Esophagus (tissue), 2 donors: Measurements from ENCODE around the gene TPST2. TPM values are rescaled to one million over a fixed set of nuclear protein-coding genes. Genes with fewer than 3 reads are reported as not detected.

Experiments
- H3K27ac ChIP-seq, 2 donors: one replicate each; pipeline ENCODE4 v1.5.1; 2013; ENCODE audit warnings: low read depth in 2 of 2, mild to moderate bottlenecking in 2 of 2, inconsistent platforms in 1 of 2, low read length in 1 of 2, moderate library complexity in 1 of 2
- H3K27me3 ChIP-seq, 2 donors: one replicate each; pipeline ENCODE4 v1.6.1; 2013; ENCODE audit warnings: low read length in 2 of 2, control low read depth in 1 of 2, mild to moderate bottlenecking in 1 of 2; ENCODE audit not compliant: insufficient read depth in 2 of 2, control insufficient read depth in 1 of 2
- H3K36me3 ChIP-seq, 2 donors: one replicate each; pipeline ENCODE4 v1.6.1; 2013; ENCODE audit warnings: low read length in 1 of 2; ENCODE audit not compliant: control insufficient read depth in 2 of 2, insufficient read depth in 2 of 2
- H3K4me1 ChIP-seq, 2 donors: one replicate each; pipeline ENCODE4 v1.6.1; 2013; ENCODE audit warnings: low read length in 1 of 2; ENCODE audit not compliant: control insufficient read depth in 2 of 2, insufficient read depth in 2 of 2
- H3K4me3 ChIP-seq, 2 donors: one replicate each; pipeline ENCODE4 v1.5.1; 2013; ENCODE audit warnings: low read length in 2 of 2, mild to moderate bottlenecking in 2 of 2, low read depth in 1 of 2, moderate library complexity in 1 of 2
- H3K9me3 ChIP-seq, 2 donors: one replicate each; pipeline ENCODE4 v1.6.1; 2013; ENCODE audit warnings: mild to moderate bottlenecking in 2 of 2, low read depth in 1 of 2, low read length in 1 of 2, moderate library complexity in 1 of 2; ENCODE audit not compliant: control insufficient read depth in 2 of 2, insufficient read depth in 1 of 2
- WGBS, 2 donors: extraction: QIAGEN DNeasy Blood & Tissue Kit; methylation state at CpG; one replicate each; pipeline ENCODE4 v1.1.7; 2013; 5-methylcytosine and 5-hydroxymethylcytosine counted together
- polyA plus RNA-seq, 2 donors: library from polyadenylated mRNA; stranded (reverse); fragments of 200-250 nt; gene quantifications; one replicate each; pipeline ENCODE4 v1.2.3, GENCODE V29; 2013
- donor health status: healthy with polysubstance abuse.
- donor health status: Bipolar disorder and iron deficiency.

TPST2 gene
- polyA plus RNA-seq, 2 donors = 7.6 to 12.6 TPM

DNA sequence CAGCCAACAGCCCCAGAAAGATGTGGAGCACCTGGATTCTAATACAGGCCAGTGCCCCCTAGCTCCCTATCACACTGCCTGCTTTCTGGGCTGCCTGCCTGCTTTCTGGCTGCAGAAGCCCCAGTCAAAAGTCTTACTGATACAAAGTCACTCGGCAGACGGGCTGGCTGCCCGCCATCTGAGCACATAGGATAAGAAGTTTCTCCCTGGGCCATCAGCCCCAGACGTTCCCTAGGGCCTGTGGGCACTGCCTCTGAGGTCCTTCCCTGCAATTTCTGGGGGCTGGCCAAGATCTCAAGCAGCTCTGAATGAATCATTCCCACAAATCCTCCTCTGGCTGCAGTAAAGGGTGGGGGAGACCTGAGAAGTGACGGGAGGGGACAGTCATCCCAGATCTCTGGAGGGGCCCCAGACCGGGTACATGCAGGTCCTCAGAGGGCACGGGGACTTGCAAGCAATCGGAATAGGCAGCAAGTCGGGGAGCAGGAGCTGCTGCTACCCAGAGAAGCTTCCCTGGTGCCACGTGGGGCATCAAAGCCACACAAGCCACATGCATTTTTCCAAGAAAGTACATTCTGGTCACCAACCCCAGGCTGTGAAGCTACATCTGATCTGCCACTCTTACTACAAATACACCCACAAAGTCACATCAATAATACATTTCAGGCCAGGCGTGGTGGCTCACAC is 4.7 kb downstream of the TPST2 start:
- 40 to 58% methylated on average over 11 of the region's 11 CpGs for WGBS, 2 donors

DNA sequence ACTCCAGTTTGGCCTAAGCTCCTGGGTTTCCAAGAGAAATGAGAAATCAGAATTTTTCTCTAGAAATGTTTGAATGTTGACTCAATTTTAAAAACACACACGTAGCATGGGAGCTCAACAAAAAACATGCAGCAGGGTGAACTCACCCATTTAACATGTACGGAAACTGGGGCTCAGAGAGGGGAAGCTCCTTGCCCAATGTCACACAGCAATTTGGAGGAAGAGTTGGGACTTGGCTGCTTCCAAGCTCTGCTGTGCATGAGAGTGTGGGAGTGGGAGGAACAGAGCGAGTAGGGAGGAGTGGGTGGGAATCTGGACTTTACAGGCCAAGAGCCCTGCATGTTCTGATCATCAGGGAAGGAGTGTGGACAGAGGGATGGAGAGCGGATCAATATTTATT is 5.9 kb downstream of the TPST2 start:
- H3K27ac ChIP-seq = no peak overlapping the region
- H3K4me3 ChIP-seq = no peak overlapping the region
- H3K9me3 ChIP-seq = no peaks in the 10 kb centered on the region
- WGBS, 2 donors = 74 to 81% methylated on average over 4 of the region's 4 CpGs
- no peaks in the 10 kb centered on the region for H3K27me3 ChIP-seq
- H3K4me1 ChIP-seq = peaks cover 0 to 8% of the 10 kb centered on the region in 2 donors
- no peaks in the 10 kb centered on the region for H3K36me3 ChIP-seq

More for the DNA sequence above, 4.7 kb downstream of the TPST2 start:
- Histone ChIP-seq H3K27ac (no peak overlapping the region), H3K9me3 (no peaks in the 10 kb centered on the region), H3K27me3 (no peaks in the 10 kb centered on the region), H3K4me1 (peaks cover 0 to 8% of the 10 kb centered on the region in 2 donors), H3K36me3 (no peaks in the 10 kb centered on the region), H3K4me3 (no peak overlapping the region)

DNA sequence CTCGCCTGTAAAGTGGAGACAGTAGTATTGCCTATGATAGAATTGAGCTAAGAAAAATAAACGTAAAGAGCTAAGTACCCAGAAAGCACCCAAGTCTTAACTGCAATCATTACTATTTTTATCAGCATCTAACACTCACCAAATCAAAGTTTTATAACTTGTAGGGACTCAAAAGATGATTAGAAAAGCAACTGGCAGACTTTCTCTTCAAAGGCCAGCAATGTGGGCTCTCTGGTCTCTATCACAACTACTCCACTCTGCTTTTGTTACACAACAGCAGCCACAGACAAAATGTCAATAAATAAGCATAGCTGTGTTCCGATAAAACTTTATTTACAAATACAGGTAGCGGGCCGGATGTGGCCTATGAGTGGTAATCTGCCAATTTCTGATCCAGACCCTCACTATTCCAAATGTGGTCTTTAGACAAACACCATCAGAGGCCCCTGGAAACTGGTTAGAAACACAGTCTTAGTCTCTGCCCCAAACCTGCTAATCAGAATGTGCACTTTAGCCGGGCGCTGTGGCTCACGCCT is 8.2 kb downstream of the TPST2 start:
- H3K4me1 ChIP-seq = peaks cover 0 to 3% of the 10 kb centered on the region in 2 donors

DNA sequence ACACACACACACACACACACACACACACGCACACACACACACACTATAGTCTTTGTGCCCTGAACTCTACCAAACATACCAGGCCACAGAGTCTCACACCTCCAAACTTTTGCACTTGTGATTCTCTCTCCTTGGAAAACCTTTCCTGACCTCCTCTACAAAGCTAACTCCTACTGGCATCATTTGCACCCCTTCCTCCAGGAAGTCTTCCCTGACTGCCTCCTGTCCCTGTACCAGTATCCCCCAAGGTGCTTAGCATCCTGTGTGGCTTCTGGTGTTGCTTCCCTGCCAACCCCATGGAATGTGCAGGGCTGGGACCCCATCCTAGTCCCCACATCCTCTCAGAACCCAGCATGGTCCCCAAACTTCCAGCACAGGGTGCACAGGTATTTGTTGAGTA is 8.9 kb downstream of the TPST2 start:
- WGBS, 2 donors = 60 to 75% methylated on average over 1 of the region's 1 CpG
- peaks cover 0 to 3% of the 10 kb centered on the region in 2 donors for H3K4me1 ChIP-seq
- no peaks in the 10 kb centered on the region for H3K27me3 ChIP-seq
- H3K9me3 ChIP-seq = no peaks in the 10 kb centered on the region
- H3K27ac ChIP-seq = no peak overlapping the region
- H3K4me3 ChIP-seq = no peak overlapping the region
- H3K36me3 ChIP-seq = peaks cover 0 to 1% of the 10 kb centered on the region in 2 donors

More for the DNA sequence above, 8.2 kb downstream of the TPST2 start:
- no peaks in the 10 kb centered on the region for H3K27me3 ChIP-seq
- no peaks in the 10 kb centered on the region for H3K9me3 ChIP-seq
- H3K4me3 ChIP-seq = no peak overlapping the region
- peaks cover 0 to 1% of the 10 kb centered on the region in 2 donors for H3K36me3 ChIP-seq
- WGBS, 2 donors = 95 to 96% methylated on average over 8 of the region's 8 CpGs
- H3K27ac ChIP-seq = no peak overlapping the region

DNA sequence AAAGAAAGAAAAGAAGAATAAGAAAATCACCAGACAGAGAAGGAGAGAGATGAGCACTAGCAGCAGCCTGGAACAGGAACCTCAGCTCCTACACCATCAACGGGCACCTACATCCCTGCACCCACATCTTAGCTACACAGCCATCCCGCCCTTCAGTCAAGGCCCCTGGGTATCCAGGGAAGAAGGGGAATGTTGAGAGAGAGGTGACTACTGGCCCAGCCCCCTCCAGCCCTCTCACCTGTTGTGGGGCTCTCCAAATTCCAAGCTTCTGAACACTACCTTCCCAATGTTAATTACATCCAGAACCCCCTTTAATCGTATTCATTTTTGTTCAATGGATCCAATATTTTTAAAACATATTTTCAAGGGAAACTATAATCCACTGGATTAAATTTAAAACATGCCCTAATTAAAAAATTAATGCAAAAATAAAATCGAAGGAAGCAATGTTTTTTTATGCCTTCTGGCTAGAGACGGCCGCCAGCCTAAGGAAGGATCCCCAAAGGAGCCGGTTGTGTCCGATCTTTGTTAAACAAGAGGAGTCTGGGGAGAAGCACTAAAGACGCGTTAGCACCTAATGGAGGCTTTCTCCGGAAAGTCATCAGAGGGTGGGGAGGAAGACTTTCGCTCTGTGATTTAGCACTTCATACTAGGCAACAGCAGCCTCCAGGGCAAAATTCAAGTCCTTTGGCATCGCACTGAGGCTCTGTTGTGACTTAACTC is 9.5 kb downstream of the TPST2 start:
- no peaks in the 10 kb centered on the region for H3K9me3 ChIP-seq
- WGBS, 2 donors = 80 to 81% methylated on average over 13 of the region's 13 CpGs
- H3K27me3 ChIP-seq = no peaks in the 10 kb centered on the region
- H3K36me3 ChIP-seq = peaks cover 0 to 1% of the 10 kb centered on the region in 2 donors
- H3K4me3 ChIP-seq = no peak overlapping the region
- peaks cover 0 to 3% of the 10 kb centered on the region in 2 donors for H3K4me1 ChIP-seq
- H3K27ac ChIP-seq = no peak overlapping the region

DNA sequence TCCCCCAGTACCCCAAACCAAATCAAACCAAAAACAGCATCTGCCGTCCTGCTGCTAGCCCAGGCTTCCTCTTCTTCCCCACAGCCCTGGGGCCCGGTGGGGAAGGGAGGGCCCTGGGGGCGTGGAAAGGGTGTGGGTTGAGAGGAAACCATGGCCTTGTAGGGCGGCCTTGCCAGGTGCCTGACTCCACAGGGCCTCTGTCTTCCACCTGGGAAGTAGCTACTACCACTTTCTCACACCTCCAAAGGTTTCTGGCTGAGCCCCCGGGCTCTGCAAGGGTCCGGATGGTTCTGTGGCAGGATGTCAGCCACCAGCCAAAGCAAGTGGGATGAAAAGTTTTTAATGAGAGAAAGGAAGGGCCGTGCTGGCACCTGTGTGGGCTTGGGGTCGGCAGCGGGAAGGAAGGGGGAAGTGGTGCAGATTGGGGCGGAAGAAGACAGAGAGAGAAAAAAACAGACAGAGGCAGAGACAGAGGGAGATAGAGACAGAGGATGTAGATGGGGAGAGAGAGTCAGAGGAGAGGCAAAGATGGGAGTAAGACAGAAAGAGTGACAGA is 10.5 kb downstream of the TPST2 start:
- peaks cover 0 to 4% of the 10 kb centered on the region in 2 donors for H3K36me3 ChIP-seq
- no peaks in the 10 kb centered on the region for H3K27me3 ChIP-seq
- no peaks in the 10 kb centered on the region for H3K9me3 ChIP-seq
- H3K4me1 ChIP-seq = peaks cover 0 to 2% of the 10 kb centered on the region in 2 donors
- H3K27ac ChIP-seq = no peak overlapping the region
- 52 to 61% methylated on average over 10 of the region's 10 CpGs for WGBS, 2 donors
- H3K4me3 ChIP-seq = no peak overlapping the region

DNA sequence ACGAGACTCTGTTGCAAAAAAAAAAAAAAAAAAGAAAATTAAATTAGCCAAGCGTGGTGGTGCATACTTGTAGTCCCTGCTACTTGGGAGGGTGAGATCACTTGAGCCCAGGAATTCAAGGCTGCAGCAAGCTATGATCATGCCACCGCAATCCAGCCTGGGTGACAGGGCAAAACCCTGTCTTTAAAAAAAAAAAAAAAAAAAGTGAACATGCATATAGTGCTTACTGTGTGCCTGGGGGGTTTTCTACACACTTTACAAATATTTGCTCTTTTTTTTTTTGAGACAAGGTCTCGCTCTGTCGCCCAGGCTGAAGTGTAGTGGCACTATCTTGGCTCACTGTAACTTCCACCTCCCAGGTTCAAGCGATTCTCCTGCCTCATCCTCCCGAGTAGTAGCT is 12.9 kb downstream of the TPST2 start:
- H3K27ac ChIP-seq = no peak overlapping the region
- H3K4me1 ChIP-seq = peaks cover 0 to 2% of the 10 kb centered on the region in 2 donors
- H3K27me3 ChIP-seq = no peaks in the 10 kb centered on the region
- H3K9me3 ChIP-seq = no peaks in the 10 kb centered on the region
- H3K4me3 ChIP-seq = no peak overlapping the region
- 89 to 90% methylated on average over 6 to 7 of the region's 7 CpGs for WGBS, 2 donors
- peaks cover 0 to 4% of the 10 kb centered on the region in 2 donors for H3K36me3 ChIP-seq

DNA sequence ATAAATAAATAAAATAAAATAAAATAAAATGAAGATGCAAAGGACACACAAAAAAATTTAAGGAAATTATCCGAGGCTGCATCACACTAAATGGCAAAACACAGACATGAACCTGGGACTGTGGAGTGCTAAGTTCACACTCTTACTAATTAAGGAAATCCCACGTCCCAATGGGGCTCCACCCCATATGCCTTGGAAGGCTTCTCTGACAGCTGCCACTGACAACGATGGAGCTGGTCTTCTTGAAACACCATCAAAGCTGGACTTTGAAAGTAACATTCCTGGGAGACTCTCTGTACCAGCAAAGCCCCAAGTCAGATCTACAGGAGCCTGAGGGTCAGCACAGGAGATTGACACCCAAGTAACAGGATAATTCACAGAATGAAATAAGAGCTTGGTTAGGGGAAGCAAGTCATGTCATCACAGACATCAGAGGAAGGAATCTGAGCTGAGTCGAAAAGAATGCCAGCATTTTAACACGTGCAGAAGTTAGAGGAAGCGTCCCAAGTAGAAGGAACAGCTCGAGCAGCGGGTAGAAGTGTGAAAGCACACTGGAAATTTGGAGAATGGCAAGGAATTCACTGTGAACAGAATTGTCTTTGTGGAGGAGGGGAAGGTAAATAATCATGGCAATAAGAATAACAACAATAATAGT is 13.8 kb downstream of the TPST2 start:
- no peak overlapping the region for H3K4me3 ChIP-seq
- H3K27me3 ChIP-seq = no peaks in the 10 kb centered on the region
- WGBS, 2 donors = 61 to 63% methylated on average over 8 of the region's 8 CpGs
- H3K4me1 ChIP-seq = peaks cover 0 to 2% of the 10 kb centered on the region in 2 donors
- H3K36me3 ChIP-seq = peaks cover 0 to 4% of the 10 kb centered on the region in 2 donors
- H3K9me3 ChIP-seq = no peaks in the 10 kb centered on the region
- no peak overlapping the region for H3K27ac ChIP-seq

DNA sequence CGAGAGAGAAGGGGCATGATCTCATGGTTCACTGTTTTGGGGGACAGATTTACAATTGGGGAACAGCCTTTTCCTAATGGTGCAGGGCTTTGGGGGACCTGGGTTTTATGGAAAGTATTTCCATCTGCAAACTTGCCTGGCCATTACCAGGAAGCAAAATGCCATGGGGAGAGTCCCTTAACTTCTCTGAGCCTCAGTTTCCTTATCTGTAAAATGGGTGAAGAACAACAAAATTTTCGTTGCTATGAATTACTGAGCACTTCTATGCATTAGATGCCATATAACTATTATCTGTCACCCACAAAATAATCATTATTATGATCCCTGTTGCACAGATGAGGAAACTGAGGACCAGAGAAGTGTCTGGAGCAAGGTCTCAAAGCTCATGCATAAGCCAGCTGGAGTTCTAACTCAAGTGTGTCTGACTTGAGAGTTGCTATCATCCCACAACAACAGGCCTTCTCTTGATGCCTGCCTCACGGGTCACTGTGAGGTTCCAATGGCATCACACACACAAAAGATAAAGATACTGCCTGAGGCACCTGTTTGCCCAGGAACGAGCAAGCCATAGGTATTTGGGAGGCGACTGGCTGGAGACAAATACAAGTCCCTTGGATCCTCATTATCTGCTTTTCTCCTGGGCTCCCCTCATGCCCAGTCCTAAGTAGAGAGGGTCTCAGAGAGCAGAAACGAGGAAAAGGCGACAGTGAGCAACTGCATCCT is 15.8 kb downstream of the TPST2 start:
- Histone ChIP-seq H3K27me3 (no peaks in the 10 kb centered on the region), H3K4me1 (peaks cover 0 to 2% of the 10 kb centered on the region in 2 donors), H3K36me3 (peaks cover 0 to 4% of the 10 kb centered on the region in 2 donors), H3K27ac (no peak overlapping the region), H3K9me3 (no peaks in the 10 kb centered on the region), H3K4me3 (no peak overlapping the region)
- 75 to 79% methylated on average over 7 of the region's 7 CpGs for WGBS, 2 donors
